Transverse colon (tissue), 3 donors: ENCODE results near the gene STK40.

Source experiments
- POLR2A ChIP-seq: fragments of 450-650 bp; IDR thresholded peaks from one replicate; pipeline ENCODE4 v1.6.1; 2016; ENCODE audit warnings: antibody characterized with exemption, mild to moderate bottlenecking, moderate library complexity
- TF ChIP-seq, protein P1 (sequence below), 5 experiments: fragments of 200-600 bp in 3 of 5; fragments of 450-650 bp in 2 of 5; sonication (generic) in 3 of 5; IDR thresholded peaks; 1 replicate in 2 of 5; 2 replicates in 3 of 5; pipeline ENCODE4 v1.5.1; 2016 to 2017; ENCODE audit warnings: antibody characterized with exemption in 5 of 5, inconsistent platforms in 3 of 5, mild to moderate bottlenecking in 2 of 5, moderate library complexity in 1 of 5

DNA sequence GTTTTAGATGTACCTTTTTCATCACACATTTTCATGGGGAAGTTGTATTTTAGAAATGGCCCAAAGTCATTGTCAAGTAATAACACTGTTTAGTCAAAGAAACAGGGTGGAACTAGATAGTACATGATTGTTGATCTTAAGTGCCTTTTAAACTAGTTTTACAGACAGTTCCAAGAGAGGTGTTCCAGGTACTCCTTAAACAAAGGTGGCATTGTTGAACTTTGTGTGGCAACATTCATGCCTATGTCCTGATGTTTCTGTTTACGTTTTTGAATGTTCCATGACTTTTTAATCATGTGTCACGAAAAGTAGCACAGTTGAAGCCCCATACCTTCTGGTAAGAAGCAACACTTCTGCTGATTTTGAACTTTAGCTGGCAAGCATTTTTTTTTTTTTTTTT, 88.7 kb downstream of the STK40 start:
- TF ChIP-seq, protein P1, sequence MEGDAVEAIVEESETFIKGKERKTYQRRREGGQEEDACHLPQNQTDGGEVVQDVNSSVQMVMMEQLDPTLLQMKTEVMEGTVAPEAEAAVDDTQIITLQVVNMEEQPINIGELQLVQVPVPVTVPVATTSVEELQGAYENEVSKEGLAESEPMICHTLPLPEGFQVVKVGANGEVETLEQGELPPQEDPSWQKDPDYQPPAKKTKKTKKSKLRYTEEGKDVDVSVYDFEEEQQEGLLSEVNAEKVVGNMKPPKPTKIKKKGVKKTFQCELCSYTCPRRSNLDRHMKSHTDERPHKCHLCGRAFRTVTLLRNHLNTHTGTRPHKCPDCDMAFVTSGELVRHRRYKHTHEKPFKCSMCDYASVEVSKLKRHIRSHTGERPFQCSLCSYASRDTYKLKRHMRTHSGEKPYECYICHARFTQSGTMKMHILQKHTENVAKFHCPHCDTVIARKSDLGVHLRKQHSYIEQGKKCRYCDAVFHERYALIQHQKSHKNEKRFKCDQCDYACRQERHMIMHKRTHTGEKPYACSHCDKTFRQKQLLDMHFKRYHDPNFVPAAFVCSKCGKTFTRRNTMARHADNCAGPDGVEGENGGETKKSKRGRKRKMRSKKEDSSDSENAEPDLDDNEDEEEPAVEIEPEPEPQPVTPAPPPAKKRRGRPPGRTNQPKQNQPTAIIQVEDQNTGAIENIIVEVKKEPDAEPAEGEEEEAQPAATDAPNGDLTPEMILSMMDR (IDR thresholded peaks at IDR 0.05): no peak
- no peak for TF ChIP-seq POLR2A
